HepG2 (cell line): ENCODE results near the gene CBLN3. TPM values are rescaled to one million over a fixed set of nuclear protein-coding genes. Genes with fewer than 3 reads are reported as not detected.

Experiments
- BCL6 ChIP-seq: IDR thresholded peaks from 2 replicates; pipeline ENCODE4 v1.6.1; 2016; ENCODE audit warnings: missing genetic modification reagents, missing compliant biosample characterization
- HBP1 ChIP-seq: IDR thresholded peaks from 2 replicates; pipeline ENCODE4 v1.6.1; 2016; ENCODE audit warnings: low read depth, control low read depth
- HOXA9 ChIP-seq: sonication (generic); formaldehyde crosslinking; IDR thresholded peaks from 2 replicates; pipeline ENCODE4 v1.8.1; 2022; ENCODE audit warnings: missing genetic modification reagents, mild to moderate bottlenecking, moderate library complexity, borderline replicate concordance
- KMT2B ChIP-seq: IDR thresholded peaks from 2 replicates; pipeline ENCODE4 v1.6.1; 2016; ENCODE audit warnings: missing genetic modification reagents, missing compliant biosample characterization
- NFIC ChIP-seq: IDR thresholded peaks from 2 replicates; pipeline ENCODE4 v1.6.1; 2012; ENCODE audit warnings: mild to moderate bottlenecking, low read length, inconsistent platforms
- NR2F2 ChIP-seq: IDR thresholded peaks from 2 replicates; pipeline ENCODE4 v1.6.1; 2012; ENCODE audit warnings: low read depth, inconsistent platforms, borderline replicate concordance
- SIX1 ChIP-seq: sonication (generic); formaldehyde crosslinking; IDR thresholded peaks from 2 replicates; pipeline ENCODE4 v1.4.0; 2020; ENCODE audit warnings: missing genetic modification reagents, borderline replicate concordance
- SRSF4 ChIP-seq: fragments of 200-400 bp; formaldehyde crosslinking; IDR thresholded peaks from one replicate; pipeline ENCODE4 v1.6.1; 2018; ENCODE audit warnings: mild to moderate bottlenecking, low read depth, low read length, moderate library complexity; ENCODE audit not compliant: poor library complexity, severe bottlenecking
- TFAP4 ChIP-seq: sonication (generic); IDR thresholded peaks from 2 replicates; pipeline ENCODE4 v1.6.1; 2016; ENCODE audit warnings: low read depth, borderline replicate concordance
- ZBTB14 ChIP-seq: sonication (generic); formaldehyde crosslinking; IDR thresholded peaks from 2 replicates; pipeline ENCODE4 v1.4.0; 2020; ENCODE audit warnings: missing genetic modification reagents
- ZMAT3 ChIP-seq: sonication (generic); formaldehyde crosslinking; conservative IDR thresholded peaks from 2 replicates; pipeline ENCODE4 v1.7.0; 2021; ENCODE audit warnings: missing genetic modification reagents
- ZNF3 ChIP-seq: IDR thresholded peaks from 2 replicates; pipeline ENCODE4 v1.7.0; 2017; ENCODE audit warnings: inconsistent platforms
- ZNF33A ChIP-seq: sonication (generic); formaldehyde crosslinking; IDR thresholded peaks from 2 replicates; pipeline ENCODE4 v1.5.1; 2020; ENCODE audit warnings: missing genetic modification reagents, mild to moderate bottlenecking, moderate library complexity, borderline replicate concordance
- ZNF558 ChIP-seq: sonication (generic); formaldehyde crosslinking; IDR thresholded peaks from 2 replicates; pipeline ENCODE4 v1.9.0; 2022; ENCODE audit warnings: mild to moderate bottlenecking, missing genetic modification reagents, borderline replicate concordance
- ZNF576 ChIP-seq: sonication (generic); formaldehyde crosslinking; IDR thresholded peaks from 2 replicates; pipeline ENCODE4 v1.4.0; 2020; ENCODE audit warnings: mild to moderate bottlenecking, missing genetic modification reagents
- ZNF724P ChIP-seq: sonication (generic); formaldehyde crosslinking; IDR thresholded peaks from 2 replicates; pipeline ENCODE4 v1.8.0; 2022; ENCODE audit warnings: missing genetic modification reagents, borderline replicate concordance
- ZNF790 ChIP-seq: sonication (generic); formaldehyde crosslinking; IDR thresholded peaks from 2 replicates; pipeline ENCODE4 v1.8.0; 2022; ENCODE audit warnings: missing genetic modification reagents, mild to moderate bottlenecking, borderline replicate concordance
- ZSCAN25 ChIP-seq: sonication (generic); formaldehyde crosslinking; IDR thresholded peaks from 2 replicates; pipeline ENCODE4 v1.8.0; 2022; ENCODE audit warnings: mild to moderate bottlenecking, missing genetic modification reagents
- polyA plus RNA-seq, 8 experiments: library from polyadenylated mRNA; depleted of rRNA in 3 of 8; stranded (reverse) in 7 of 8; unstranded in 1 of 8; fragments of >200 nt; fragmentation: Illumina TruSeq in 4 of 8; extraction: Trizol in 4 of 8; gene quantifications; 2 replicates each; pipeline versions ENCODE4 v1.2.1 to v1.2.3, GENCODE V29; 2011 to 2016; ENCODE audit warnings: low read depth in 4 of 8, missing spikeins in 1 of 8, mixed read lengths in 1 of 8; ENCODE audit not compliant: insufficient read depth in 1 of 8
- total RNA-seq, 5 experiments: library from RNA; depleted of rRNA; stranded (reverse); fragments of >200 nt; fragmentation: Illumina TruSeq; extraction: Trizol; gene quantifications; 2 replicates each; pipeline ENCODE4 v1.2.3, GENCODE V29; 2016; ENCODE audit warnings: low read depth in 1 of 5
- TF ChIP-seq, protein P1 (sequence below): sonication (generic); formaldehyde crosslinking; IDR thresholded peaks from 2 replicates; pipeline ENCODE4 v1.4.0; 2020; ENCODE audit warnings: missing genetic modification reagents

Gene CBLN3
- total and polyA plus RNA-seq, 2 of the 13 experiments (the other 11 are each of a cell fraction or from before 2014, with no cell fraction given): 0.66 to 0.98 TPM

DNA sequence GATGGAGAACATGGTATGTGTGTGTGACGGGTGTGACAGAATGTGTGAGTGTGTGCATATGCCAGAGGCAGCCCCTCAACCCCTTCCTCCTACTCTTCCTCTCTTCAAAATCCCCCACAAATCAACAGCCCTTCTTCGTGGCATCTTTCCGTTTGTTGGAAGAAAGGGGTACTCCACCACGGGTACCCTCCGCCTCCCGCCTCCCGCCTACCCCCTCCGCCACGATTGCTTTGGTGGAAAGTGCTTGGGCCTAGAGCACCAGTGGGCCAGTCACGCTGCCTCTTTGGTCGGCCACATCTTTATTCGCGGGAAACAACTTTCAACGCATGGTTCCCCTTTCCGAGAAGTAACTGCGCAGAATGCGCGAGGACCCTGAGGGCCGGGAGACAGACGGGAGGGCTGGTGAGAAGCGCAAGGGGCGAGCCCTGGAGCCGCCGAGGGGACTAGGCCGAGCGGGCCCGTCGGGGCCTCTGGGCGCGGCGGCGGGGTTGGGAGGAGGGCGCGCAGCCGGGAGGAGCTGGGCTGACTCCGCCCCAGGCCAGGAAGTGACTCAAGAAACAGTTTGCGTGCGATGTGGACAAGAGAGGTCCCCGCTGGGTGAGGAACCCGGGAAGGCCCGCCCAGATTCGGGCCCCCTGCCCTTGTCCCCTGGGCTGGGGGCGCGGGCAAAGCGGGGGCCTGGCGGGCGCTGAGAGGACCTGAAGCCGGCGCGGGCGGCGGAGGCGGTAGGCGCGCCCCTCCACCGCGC is at the start of gene CBLN3, which contains the start of gene KHNYN (continued):
- no peak for TF ChIP-seq SRSF4
- TF ChIP-seq ZNF724P: peak; percentile 98
- TF ChIP-seq TFAP4: peak; percentile 25; the same call in 1 of the 2 replicates
- no peak for TF ChIP-seq ZNF558
- 0 out of 2 replicates have a peak, but pooled peaks have one; percentile 43 for TF ChIP-seq ZBTB14
- peak; percentile 89; the same call in 1 of the 2 replicates for TF ChIP-seq ZSCAN25 (CRISPR knock-in tag)
- TF ChIP-seq ZNF33A (CRISPR knock-in tag): no peak
- TF ChIP-seq BCL6 (CRISPR knock-in tag): peak; percentile 78
- TF ChIP-seq NFIC: no peak
- TF ChIP-seq ZNF3: 0 out of 2 replicates have a peak, but pooled peaks have one; percentile 43
- TF ChIP-seq HBP1: no peak; the same call in 1 of the 2 replicates
- no peak for TF ChIP-seq ZNF790 (CRISPR knock-in tag)
- TF ChIP-seq NR2F2: no peak
- peak; percentile 96 for TF ChIP-seq ZNF576
- TF ChIP-seq, protein P1, sequence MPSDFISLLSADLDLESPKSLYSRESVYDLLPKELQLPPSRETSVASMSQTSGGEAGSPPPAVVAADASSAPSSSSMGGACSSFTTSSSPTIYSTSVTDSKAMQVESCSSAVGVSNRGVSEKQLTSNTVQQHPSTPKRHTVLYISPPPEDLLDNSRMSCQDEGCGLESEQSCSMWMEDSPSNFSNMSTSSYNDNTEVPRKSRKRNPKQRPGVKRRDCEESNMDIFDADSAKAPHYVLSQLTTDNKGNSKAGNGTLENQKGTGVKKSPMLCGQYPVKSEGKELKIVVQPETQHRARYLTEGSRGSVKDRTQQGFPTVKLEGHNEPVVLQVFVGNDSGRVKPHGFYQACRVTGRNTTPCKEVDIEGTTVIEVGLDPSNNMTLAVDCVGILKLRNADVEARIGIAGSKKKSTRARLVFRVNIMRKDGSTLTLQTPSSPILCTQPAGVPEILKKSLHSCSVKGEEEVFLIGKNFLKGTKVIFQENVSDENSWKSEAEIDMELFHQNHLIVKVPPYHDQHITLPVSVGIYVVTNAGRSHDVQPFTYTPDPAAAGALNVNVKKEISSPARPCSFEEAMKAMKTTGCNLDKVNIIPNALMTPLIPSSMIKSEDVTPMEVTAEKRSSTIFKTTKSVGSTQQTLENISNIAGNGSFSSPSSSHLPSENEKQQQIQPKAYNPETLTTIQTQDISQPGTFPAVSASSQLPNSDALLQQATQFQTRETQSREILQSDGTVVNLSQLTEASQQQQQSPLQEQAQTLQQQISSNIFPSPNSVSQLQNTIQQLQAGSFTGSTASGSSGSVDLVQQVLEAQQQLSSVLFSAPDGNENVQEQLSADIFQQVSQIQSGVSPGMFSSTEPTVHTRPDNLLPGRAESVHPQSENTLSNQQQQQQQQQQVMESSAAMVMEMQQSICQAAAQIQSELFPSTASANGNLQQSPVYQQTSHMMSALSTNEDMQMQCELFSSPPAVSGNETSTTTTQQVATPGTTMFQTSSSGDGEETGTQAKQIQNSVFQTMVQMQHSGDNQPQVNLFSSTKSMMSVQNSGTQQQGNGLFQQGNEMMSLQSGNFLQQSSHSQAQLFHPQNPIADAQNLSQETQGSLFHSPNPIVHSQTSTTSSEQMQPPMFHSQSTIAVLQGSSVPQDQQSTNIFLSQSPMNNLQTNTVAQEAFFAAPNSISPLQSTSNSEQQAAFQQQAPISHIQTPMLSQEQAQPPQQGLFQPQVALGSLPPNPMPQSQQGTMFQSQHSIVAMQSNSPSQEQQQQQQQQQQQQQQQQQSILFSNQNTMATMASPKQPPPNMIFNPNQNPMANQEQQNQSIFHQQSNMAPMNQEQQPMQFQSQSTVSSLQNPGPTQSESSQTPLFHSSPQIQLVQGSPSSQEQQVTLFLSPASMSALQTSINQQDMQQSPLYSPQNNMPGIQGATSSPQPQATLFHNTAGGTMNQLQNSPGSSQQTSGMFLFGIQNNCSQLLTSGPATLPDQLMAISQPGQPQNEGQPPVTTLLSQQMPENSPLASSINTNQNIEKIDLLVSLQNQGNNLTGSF (CRISPR knock-in tag): no peak
- peak; percentile 93 for TF ChIP-seq ZMAT3 (CRISPR knock-in tag)
- 0 out of 2 replicates have a peak, but pooled peaks have one; percentile 0 for TF ChIP-seq HOXA9 (CRISPR knock-in tag)
- TF ChIP-seq SIX1 (CRISPR knock-in tag): no peak; the same call in 1 of the 2 replicates
- 0 out of 2 replicates have a peak, but pooled peaks have one; percentile 43 for TF ChIP-seq KMT2B
